ENCODE results near the gene FHOD3. TPM values are rescaled to one million over a fixed set of nuclear protein-coding genes. Genes with fewer than 3 reads are reported as not detected.

The FHOD3 gene
- total RNA-seq, 1 experiment from 2014 or later, result 8.7 TPM

DNA sequence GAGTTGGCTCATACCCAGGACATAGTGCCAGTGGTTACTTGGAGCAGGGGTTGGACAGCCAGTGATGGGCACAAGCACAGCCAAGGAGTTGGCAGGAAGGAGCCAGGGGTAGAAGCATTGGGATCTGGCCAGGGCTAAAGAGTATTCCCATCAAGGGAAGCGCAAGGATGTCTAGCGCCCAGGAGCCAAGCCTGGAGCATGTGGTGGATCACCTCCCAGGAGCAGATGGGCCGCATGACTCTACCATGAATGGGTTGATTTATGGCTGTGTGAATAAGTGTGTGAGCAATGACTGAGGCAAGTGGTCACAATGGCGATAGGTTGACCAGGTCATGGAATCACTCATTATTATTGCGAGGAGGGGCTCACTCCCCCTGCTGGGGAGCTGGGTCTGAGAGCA lies 111.1 kb downstream of the FHOD3 start:
- DNase-seq (ENCODE audit: low read depth), result no peak

DNA sequence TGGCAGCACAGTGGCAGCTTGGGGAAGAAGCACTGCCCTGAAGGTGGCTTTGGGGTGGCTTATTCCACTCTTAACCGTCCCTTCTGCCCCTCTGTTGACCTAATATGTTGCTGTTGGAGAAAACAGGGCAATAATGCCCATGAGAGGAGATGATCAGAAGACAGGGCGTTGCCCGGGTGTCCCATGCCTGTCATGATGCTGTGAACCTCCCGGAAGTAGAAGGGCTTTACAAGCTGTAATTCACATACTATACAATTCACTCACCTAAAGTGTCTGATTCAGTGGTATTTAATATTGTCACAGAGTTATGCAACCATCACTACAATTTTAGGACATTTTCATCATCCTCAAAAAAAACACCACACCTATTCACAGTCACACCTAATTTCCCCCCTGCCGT lies 112.3 kb downstream of the FHOD3 start:
- DNase-seq (ENCODE audit: low read depth), result no peak

DNA sequence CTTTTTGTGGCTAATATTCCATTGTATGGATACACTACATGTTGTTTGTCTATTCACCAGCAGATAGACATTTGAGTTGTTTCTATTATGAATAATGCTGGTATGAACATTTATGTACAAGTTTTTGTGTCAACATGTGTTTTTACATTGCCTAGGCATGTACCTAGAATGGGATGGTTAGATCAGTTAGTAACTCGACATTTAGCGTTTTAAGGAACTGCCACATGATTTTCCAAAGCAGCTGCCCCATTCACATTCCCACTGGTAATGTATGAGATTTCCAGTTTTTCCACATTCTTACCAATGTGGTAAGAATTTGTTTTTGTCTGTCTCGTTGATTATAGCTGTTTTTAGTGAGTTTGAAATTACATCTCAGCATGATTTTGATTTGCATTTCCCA lies 112.8 kb downstream of the FHOD3 start:
- no peak for DNase-seq (ENCODE audit: low read depth)

DNA sequence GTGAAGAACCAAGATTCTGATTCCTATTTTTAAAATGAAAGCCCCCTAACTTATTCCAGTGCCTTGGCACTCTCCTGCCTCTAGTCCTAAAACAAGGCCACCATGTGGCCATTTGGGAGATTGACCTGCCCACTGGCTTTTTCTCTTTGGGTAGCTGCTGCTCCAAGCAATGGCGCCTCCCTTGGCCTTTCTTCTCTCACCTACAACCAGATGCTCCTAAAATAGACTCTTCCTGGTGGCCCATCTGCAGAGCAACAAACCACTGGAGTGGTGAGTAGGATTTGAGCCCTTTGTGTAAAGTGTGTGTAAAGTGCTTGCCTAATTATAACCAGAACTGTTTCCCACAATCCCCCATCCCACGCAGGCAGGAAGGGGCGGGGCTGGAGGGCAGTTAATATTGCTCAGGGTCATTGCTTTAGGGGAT lies 114.2 kb downstream of the FHOD3 start:
- DNase-seq (ENCODE audit: low read depth), result peak; percentile 69

DNA sequence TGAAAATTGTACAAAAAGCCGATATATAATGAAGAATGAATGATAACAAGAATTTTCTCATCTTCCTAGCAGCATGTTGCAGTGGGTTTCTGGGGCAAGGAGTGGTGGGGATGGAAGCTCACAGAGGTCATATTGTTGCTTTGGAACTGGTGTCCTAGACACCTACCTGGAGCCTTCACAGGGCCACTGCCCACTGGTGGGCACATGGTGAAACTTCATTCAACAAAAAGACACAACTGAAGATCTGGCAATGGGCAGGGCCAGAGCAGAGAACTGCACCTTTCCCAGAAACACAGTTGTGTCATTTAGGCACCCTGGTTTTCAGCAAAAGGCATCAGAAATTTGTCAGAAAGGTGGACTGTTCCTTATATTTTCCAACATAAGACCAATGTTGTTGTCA lies 115.3 kb downstream of the FHOD3 start:
- peak; percentile 37 for DNase-seq (ENCODE audit: low read depth)

DNA sequence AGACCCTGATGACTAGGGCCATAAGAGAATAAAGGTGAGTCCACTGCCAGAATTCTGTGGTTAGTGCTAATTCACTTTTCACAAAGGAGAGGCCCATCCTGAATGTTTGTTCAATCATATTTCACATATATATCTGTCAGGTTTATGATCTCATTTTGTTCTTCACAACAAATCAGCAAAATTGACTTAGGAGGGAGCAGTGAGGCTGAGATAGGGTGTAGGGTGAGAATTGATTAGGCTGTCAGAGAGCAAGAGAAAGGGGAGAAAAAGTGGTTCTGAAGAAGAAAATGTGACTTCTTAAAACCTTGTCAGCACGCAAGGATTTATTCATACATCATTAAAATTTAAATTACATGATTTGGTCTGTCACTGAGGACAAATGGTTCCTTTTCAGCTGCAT lies 117.7 kb downstream of the FHOD3 start:
- no peak for DNase-seq (ENCODE audit: low read depth)

DNA sequence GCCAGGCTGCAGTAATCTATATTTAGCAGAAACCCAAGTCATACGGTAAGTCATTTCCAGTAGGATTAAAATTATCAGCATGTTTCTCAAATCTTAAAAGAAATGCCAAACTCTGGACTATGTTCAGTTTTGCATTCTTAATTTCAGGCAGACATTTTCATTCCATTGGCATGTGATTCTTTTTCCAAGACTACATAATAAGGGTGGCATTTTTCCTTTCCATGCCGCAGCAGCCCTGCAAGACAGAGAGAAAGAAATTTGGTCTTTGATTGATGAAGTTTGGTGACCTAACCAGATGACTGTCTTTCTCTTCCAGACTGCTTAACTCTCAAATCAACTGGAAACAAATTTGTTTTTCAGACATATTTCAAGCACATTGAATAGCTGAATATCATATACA lies 118.1 kb downstream of the FHOD3 start:
- no peak for DNase-seq (ENCODE audit: low read depth)

DNA sequence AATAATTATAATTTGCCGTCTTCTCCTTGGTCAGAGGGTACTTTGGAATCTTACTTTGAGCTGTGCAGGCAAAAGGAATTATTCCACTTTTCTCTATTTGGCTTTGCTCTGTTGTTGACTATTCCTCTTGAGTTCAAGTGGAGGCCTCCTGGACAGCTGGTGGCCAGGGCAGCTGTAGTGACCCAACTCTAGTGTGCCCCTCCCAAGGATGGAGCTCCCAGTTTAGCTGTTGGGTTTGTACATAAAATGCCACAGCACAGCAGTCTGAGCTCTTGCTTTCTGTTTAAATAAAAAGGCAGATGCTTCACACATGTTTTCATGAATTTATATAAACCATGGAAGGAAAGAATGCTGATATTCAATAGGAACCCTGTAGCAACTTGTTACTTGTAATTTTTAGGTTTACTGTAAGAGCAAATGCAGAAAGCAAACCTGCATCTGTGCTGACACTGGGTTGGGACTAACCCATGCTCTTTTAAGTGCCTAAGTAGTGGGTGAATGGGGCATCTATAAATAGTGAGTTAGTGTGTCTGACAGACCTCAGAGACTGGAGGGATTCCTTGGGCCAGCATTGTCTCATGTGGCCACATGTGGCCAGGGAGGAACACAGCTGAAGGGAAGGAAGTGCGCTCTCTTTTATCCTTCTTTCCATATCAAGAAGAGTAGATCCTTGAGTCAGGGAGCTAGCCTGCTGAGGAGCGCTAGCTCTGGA lies 121.8 kb downstream of the FHOD3 start:
- peak; percentile 71 for DNase-seq (ENCODE audit: low read depth)

DNA sequence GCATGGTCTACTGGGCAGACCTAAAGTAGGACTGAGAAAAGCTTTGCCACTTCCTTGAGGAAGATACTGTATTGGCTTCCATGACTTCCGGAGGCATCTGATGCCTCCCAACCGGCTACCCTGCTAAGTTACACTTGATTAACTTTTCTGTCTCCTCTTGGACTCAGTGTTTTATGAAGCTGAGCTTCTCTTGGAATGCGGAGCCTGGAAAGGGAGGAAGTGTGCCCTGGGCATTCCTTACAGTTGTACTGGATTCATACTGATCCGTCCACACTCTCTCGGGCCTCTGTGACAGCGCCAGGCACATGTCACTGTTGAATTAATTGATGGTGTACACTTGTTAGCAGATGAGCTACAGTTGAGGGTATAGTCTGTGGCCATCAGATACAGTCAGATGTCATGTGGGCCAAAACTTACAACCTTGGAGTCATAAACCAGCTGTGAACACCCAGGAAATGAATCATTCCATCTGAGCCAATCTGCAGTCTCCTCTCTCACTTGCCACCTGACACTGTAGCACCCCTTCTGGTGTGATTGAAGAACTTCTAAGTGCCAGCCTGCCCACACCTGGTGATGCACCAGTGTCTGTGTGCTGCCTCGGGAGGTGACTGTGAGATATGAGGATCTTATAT lies 122.5 kb downstream of the FHOD3 start:
- DNase-seq (ENCODE audit: low read depth), result peak; percentile 86

DNA sequence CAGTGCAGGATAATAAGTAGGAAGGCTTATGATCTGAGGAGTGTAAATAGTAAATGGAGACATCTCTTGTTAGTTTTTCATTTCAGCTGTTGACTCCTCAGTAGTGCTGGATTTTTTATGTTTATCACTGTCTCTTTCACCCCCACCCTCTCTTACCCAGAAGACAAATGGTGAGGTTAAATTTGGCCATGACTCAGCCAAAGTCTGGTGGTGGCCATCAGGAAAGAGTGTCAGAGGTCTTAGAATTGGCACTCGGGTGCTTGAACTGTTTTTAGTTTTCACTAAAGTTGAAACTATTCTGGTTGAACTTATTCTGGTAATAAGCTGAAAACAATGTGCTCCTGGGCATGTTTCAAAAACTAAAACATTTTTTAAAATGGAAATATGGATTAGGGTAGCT lies 123.3 kb downstream of the FHOD3 start:
- DNase-seq (ENCODE audit: low read depth), result peak; percentile 85

DNA sequence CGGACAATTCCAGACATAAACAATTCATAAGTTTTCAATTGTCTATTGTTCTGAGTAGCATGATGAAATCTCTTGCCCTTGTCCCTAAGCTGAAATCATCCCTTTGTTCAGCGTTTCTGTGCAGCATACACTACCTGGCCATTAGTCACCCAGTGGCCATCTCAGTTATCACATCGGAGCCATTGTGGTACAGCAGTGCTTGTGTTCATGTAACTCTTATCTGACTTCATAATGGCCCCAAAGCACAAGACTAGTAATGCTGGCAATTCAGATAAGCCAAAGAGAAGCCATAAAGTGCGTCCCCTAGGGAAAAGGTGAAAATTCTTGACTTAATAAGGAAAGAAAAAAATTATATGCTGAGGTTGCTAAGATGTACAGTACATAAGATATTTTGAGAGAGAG lies 127.2 kb downstream of the FHOD3 start:
- no peak for DNase-seq (ENCODE audit: low read depth)

DNA sequence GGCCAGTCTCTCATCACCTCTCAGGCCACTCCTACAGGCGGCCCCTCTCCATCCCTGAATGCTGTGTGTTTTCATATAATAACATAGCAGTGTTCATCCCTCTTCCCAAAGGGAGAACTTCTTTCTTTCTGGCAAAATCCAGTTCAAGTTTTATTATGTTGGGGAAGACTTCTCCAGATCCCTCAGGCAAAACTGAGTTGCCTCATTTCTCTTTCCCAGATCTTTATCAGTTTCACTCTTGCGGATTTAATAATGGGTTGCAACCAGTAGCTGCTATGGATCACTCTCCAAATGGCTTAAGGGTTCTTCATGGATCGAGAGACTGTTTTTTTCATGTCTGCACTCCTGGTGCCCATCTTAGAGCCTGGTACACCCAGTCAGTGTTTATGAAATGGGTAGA lies 129.9 kb downstream of the FHOD3 start:
- DNase-seq (ENCODE audit: low read depth), result no peak

DNA sequence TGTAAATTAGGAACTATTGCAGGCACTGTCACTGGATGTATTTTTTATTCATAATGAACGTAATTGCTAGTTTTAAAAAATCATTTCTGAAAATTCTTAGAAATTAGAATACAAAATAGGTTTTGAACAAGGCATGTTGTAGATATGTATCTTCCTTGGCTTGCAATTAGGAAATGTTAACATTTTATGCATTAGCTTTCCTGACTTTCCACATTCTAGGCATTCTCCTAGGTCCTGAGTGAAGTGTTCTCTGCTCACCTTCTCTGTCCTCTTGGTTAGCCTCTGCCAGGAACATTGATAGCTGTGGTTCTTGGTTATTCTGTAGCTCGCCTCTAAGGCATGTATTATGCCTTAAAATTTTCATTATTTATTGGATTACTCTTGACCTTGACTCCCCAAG lies 130.3 kb downstream of the FHOD3 start:
- DNase-seq (ENCODE audit: low read depth), result no peak

DNA sequence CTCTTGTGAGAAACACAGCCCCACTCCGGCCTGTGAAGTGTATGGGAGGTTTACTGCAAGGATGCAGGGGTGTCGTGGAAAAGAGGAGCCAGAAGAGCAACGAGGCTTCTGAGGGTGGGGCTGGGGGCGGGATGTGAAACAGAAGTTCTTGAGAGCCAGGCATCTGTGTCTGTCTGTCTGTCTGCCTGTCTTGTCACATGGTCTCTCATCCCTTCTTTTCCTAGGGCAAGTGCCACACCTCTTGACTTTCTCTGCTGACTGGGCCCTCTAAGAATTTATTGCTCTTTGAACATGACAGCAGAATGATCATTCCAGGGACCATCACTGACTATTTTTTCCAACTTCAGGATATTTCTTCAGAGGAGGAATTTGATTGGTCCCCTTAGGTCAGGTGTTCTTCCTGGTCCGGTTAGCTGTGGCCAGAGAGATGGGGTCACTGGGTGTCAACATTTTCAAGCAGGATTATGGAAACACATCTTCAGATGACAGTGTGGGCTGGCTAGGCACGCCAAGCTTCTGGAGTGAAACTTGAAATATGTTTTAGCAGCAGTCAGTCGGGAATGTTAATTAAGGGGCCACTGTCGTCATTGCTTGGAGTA lies 131.0 kb downstream of the FHOD3 start:
- no peak for DNase-seq (ENCODE audit: low read depth)

DNA sequence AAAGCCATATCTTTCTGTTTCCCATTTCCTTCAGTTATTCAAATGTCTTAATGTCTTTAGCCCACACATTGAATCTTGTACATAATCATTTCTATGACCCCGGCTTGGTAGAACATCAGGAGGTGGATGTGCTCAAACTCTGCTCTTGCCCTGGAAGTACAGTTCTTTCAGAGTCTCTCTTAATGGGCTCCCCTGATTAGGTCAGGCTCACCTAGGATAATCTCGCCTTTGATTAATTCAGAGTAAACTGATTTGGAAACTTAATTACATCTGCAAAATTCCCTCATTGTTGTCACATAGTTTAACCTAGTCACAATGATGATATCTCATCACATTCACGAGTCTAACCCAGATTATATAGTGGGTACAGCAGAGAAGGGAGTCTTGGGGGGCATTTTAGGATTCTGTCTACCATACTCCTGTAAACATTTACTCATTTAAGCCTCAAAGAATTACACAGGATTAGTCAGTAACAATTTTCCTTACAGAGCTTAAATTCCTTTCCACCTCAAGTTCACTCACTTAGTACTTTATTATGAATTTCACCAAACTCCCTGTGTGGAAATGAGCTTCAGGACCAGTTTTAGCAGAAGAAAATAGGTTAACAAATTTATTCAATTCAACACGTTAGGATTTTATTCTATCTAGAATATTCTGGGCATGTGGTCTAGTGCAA lies 135.5 kb downstream of the FHOD3 start:
- no peak for DNase-seq (ENCODE audit: low read depth)

DNA sequence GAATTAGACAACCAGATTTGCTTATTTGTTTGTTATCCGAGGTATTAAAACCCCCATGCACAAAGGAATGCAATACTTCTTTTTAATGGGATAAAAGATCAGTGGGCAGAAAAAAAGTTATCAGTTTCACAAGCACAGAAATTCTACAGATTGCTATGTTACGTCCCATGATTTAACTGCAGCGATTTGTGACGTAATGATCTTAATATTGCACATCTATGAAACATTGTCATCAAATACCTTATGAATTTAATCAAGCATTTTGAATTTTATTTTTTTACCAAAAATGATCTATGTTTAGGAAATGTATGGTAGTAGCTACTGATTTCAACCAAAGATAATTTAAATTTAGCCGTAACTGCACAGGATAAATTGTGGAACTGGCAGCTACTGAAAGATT lies 138.9 kb downstream of the FHOD3 start:
- no peak for DNase-seq (ENCODE audit: low read depth)

DNA sequence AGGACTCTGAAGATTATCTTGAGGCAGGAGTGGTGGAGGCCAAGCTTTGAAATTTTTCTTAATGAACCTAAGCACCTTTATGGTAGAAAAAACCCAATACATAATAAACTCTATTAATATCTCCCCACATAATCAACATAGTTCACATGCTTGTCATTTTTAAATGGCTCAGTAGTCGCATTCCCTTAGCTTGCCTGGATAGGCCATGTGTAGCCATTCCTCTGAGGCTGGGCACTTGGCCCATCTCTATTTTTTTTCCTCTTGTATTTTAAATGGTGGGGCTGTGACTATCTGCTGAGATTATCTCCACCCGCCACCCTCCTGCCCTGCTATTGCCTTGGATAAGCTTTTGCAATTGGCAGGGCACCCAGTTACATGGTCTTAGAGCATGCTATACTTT lies 143.1 kb downstream of the FHOD3 start:
- DNase-seq (ENCODE audit: low read depth), result no peak

DNA sequence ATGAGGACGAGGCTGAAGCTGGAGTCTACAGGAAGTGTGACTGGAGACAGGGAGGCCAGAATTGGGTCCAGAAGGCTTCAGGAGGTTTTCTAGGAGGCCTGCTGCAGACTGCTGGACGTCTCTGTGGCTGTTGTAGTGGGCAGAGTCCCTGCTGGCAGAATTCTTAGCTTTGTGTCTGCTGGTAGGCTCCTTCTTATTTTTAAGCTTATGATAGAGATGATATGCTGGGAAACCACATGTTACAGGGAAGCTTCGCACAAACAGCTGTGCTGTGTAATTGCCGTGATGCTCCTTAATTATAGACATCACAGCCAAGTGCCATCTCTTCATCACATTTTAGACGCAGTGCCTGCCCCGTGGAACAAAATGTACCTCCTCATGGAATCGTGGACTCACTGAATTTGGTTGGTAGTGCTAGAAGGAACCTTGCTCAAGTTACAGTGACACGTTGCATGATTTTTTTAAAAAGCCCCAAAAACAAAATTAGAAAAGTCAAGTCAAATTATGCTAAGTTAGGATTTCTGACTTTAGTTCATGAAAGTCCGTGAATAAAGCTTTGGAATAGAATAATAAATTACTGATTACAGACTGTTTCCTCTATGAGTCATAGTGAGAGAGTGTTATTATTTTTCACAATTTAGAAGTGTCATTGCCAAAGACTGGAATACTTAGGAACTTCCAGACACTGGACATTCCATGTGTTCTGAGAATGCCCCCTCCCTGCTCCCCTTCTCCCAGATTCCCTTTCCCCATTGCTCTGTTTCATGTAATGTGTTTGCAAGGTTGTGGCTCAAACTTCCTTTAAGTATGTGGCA lies 144.1 kb downstream of the FHOD3 start:
- peak; percentile 64 for DNase-seq (ENCODE audit: low read depth)

DNA sequence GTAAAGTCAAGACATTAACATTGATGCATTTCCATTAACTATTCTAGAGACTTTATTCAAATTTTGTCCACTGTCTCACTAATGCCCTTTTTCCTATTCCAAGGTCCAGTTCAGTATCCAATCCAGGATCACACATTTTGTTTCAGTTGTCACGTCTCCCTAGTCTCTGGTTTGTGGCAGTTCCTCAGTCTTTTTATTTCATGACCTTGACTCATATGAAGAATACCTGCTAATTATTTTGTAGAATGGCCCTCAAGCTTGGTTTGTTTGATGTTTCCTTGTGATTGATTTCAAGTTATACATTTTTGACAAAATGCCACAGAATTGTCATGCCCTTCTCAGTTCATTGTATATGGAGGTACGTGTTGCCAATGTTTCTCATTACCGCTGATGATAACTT lies 145.2 kb downstream of the FHOD3 start:
- no peak for DNase-seq (ENCODE audit: low read depth)

DNA sequence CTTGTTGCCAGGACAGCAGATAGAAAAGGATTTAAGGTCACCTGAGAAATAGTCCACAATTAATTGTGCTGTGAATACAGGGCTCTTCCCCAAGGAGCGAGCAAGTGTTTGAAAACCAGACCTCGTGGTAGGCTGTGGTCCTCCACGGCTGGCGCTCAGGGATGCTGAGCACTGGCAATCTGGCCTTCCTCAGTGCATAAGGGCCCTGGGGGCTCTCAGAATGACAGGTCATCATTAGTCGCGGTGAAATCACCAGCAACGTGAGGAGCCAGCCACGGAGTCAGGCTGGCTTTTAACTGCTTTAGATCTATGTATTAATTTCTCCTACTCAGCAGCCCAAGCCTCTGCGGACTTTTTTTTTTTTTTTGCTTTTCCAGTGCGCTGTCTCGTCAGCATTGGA lies 148.5 kb downstream of the FHOD3 start:
- no peak for DNase-seq (ENCODE audit: low read depth)

DNA sequence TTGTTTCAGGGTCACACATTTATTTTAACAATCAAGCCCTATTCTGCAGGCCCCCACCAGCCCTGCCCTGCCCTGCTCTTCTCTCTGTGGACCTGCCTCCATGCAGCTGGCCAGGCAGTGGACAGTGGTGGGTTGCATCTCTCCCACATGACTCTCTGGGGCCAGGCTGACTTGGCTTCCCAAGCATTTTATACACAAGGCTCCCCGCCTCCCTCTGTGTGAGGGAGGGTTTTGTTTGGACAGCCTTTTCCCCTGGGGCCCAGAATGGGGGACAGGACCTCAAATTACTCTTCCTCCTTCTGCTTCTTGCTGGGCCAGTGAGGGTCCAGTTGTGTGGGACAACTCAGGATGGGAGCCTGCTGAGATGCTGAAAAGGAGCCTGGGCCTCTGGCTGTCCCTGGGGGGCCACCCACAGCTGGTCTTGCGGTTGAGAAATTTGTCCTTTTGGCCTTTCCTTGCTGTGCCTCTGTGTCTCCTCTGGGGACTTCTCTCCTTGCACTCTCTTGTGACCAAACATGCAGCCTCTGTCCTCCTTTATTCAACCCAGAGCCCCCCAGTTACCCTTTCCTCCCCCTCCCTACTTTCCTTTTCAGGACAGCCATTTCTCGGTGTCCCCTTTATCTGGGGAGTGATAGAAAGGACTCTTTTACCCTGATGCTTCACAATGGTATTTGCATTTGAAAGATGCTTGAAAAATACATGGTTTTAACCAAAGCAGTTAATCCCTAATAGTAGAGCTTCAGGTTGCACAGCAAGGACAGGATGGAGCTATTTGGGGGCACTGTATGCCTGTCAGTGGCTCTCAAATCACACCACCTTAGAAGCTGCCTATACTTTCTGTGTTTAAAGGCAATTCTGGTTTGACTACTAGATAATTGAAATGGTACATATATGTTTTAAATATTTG lies 151.1 kb downstream of the FHOD3 start:
- DNase-seq (ENCODE audit: low read depth), result no peak
